AG09319 (cell line): ENCODE measurements around the gene SLC39A11.

Experiments
- DNase-seq: peaks from one replicate; pipeline ENCODE4 v3.0.0-alpha.2; 2010; ENCODE audit warnings: low read depth; ENCODE audit errors: extremely low read depth
- CTCF ChIP-seq: IDR thresholded peaks from 2 replicates; pipeline ENCODE4 v1.5.1; 2011; ENCODE audit warnings: low read depth, mild to moderate bottlenecking, inconsistent platforms, low read length, moderate library complexity

Gene SLC39A11

GRCh38 chr17:73027130-73027741 is 65.3 kb downstream of the SLC39A11 start:
- no peak for TF ChIP-seq CTCF
- no peak for DNase-seq

GRCh38 chr17:73025041-73025560 is 67.4 kb downstream of the SLC39A11 start:
- DNase-seq: no peak
- TF ChIP-seq CTCF: no peak

- no peak for DNase-seq
- no peak for TF ChIP-seq CTCF
Measured at GRCh38 chr17:73023759-73024158, 68.7 kb downstream of the SLC39A11 start.

GRCh38 chr17:73022694-73023093 is 69.8 kb downstream of the SLC39A11 start:
- no peak for TF ChIP-seq CTCF
- DNase-seq: no peak

- no peak for TF ChIP-seq CTCF
- DNase-seq: no peak
Measured at GRCh38 chr17:73021771-73022170, 70.7 kb downstream of the SLC39A11 start.

- TF ChIP-seq CTCF: no peak
Measured at GRCh38 chr17:73020110-73020509, 72.4 kb downstream of the SLC39A11 start.

GRCh38 chr17:73018599-73018998 is 73.9 kb downstream of the SLC39A11 start:
- TF ChIP-seq CTCF: no peak
- DNase-seq: no peak

More at GRCh38 chr17:73020110-73020509, 72.4 kb downstream of the SLC39A11 start:
- no peak for DNase-seq
